ENCODE data around the gene TAOK1. TPM values are rescaled to one million over a fixed set of nuclear protein-coding genes. Genes with fewer than 3 reads are reported as not detected.

Gene TAOK1
- total and polyA plus RNA-seq, 9 of the 15 experiments (the other 6 are each of a cell fraction or from before 2014, with no cell fraction given): 3.2 to 33.1 (median 16.5) TPM

GRCh38 chr17:29573558-29573869, 183.4 kb downstream of the TAOK1 start (continued):
- TF ChIP-seq MAX (CRISPR knock-in tag; IDR thresholded peaks at IDR 0.05) (no peak), CLOCK (CRISPR knock-in tag; IDR thresholded peaks at IDR 0.05; ENCODE audit: borderline replicate concordance) (no peak)

GRCh38 chr17:29573871-29574731, 183.9 kb downstream of the TAOK1 start:
- no peak for TF ChIP-seq POLR3A (IDR thresholded peaks at IDR 0.05; ENCODE audit: borderline replicate concordance, extremely low read depth, insufficient read depth, insufficient read length)
- peak; percentile 39; the same call in 1 of the 2 replicates for TF ChIP-seq RBFOX2 (IDR thresholded peaks at IDR 0.05; ENCODE audit: low read depth, low read length)
- peak; percentile 43; the same call in 1 of the 2 replicates for TF ChIP-seq EGR1 (conservative IDR thresholded peaks at IDR 0.05)
- TF ChIP-seq HES1 (IDR thresholded peaks at IDR 0.05; ENCODE audit: low read depth): no peak
- Histone ChIP-seq H3K79me2 (ENCODE audit: control insufficient read depth, insufficient read depth, low read length) (no peaks in the 10 kb centered on the region), H2AFZ (ENCODE audit: low read depth, low read length) (no peak overlapping the region), H3K27ac (ENCODE audit: extremely low read depth, low read depth, low read length) (no peak overlapping the region), H3K4me2 (ENCODE audit: insufficient read depth, low read length) (no peak overlapping the region), H3K36me3 (ENCODE audit: control insufficient read depth, insufficient read depth, low read length) (peaks cover 49% of the 10 kb centered on the region; the same call in 2 of the 3 replicates), H3K4me1 (replicated peaks in 1 of 2; ENCODE audit: control insufficient read depth in 2 of 2, insufficient read depth in 2 of 2, low read length in 2 of 2) (peaks cover 3 to 57% of the 10 kb centered on the region in 2 experiments; a peak in 4 of 5 replicates), H3K9ac (ENCODE audit: insufficient read depth in 1 of 2, low read depth in 2 of 2, low read length in 2 of 2) (peak overlapping the region in 1 of 2 experiments; percentile 75; a peak in 2 of 4 replicates), H3K27me3 (ENCODE audit: control insufficient read depth in 2 of 2, insufficient read depth in 2 of 2, low read length in 2 of 2) (no peaks in the 10 kb centered on the region), H4K20me1 (replicated peaks; ENCODE audit: control insufficient read depth, insufficient read depth, low read length) (no peaks in the 10 kb centered on the region), H3K4me3 (no peak overlapping the region), H3K9me3 (replicated peaks; ENCODE audit: control insufficient read depth, insufficient read depth, low read depth, low read length) (no peaks in the 10 kb centered on the region), H3K9me1 (ENCODE audit: control insufficient read depth, insufficient read depth, low read length) (peaks cover 3% of the 10 kb centered on the region)
- intact Hi-C loops (cut with micrococcal nuclease): no loop called here
- WGBS (ENCODE audit: insufficient coverage, low coverage, missing lambda C conversion rate): 86% methylated on average over 12 of the region's 14 CpGs
- ChIA-PET CTCF (ENCODE audit: low intra/inter-chr PET ratio) (no interaction called here), POLR2A (interaction anchor here (0.8 to 1.4 kb wide), 2 partner anchors 12 kb away, joined by 4 to 7 read pairs; no protein-coding TSS in a partner anchor)
- DNase-seq (ENCODE audit: extremely low read depth in 1 of 4, low spot score in 3 of 4): no peak
- FAIRE-seq: no peak
- no TSS peak for BruUV-seq (replicated peaks)
- in situ Hi-C loops (cut with MboI): no loop called here
- no peak for ATAC-seq

All from K562 (cell line).